ENCODE results near the gene CCDC78.

- TF ChIP-seq CTCF (IDR thresholded peaks at IDR 0.05; ENCODE audit: poor library complexity, severe bottlenecking) (peak; percentile 36), EZH2 (IDR thresholded peaks at IDR 0.05; ENCODE audit: borderline replicate concordance, insufficient read depth, low read length, poor library complexity, severe bottlenecking) (no peak), RAD21 (conservative IDR thresholded peaks at IDR 0.05) (no peak), POLR2AphosphoS5 (IDR thresholded peaks at IDR 0.05) (no peak), REST (IDR thresholded peaks at IDR 0.05; ENCODE audit: borderline replicate concordance) (no peak), MXI1 (conservative IDR thresholded peaks at IDR 0.05; ENCODE audit: poor library complexity, severe bottlenecking) (no peak)
Observed at GRCh38 chr16:733382-734207, 7.4 kb upstream of the CCDC78 start.

Measured in neural cell (in vitro differentiated cells).